Duodenal mucosa (tissue), 2 donors: ENCODE results near the gene FNDC7.
"Not testable (repeated sequence)": the region's sequence is repeated elsewhere in the genome, so short reads cannot be mapped to it uniquely, and the experiment has no call there.

Experiments
- H3K27ac ChIP-seq: one replicate; pipeline ENCODE4 v1.7.0; 2013; ENCODE audit warnings: low read depth, low read length
- H3K27me3 ChIP-seq, 2 donors: one replicate each; pipeline ENCODE4 v1.7.0; 2013; ENCODE audit warnings: low read length in 2 of 2, control low read depth in 1 of 2; ENCODE audit not compliant: insufficient read depth in 2 of 2, control insufficient read depth in 1 of 2
- H3K36me3 ChIP-seq, 2 donors: one replicate each; pipeline ENCODE4 v1.7.0; 2013; ENCODE audit warnings: low read length in 2 of 2, control low read depth in 1 of 2; ENCODE audit not compliant: insufficient read depth in 2 of 2, control insufficient read depth in 1 of 2
- H3K4me1 ChIP-seq, 2 donors: one replicate each; pipeline ENCODE4 v1.7.0; 2013; ENCODE audit warnings: low read length in 2 of 2, control low read depth in 1 of 2; ENCODE audit not compliant: insufficient read depth in 2 of 2, control insufficient read depth in 1 of 2
- H3K4me3 ChIP-seq, 2 donors: one replicate each; pipeline ENCODE4 v1.7.0; 2013; ENCODE audit warnings: low read length in 2 of 2, low read depth in 1 of 2
- H3K9ac ChIP-seq, 2 donors: one replicate each; pipeline ENCODE4 v1.7.0; 2013; ENCODE audit warnings: low read length in 2 of 2, low read depth in 1 of 2
- H3K9me3 ChIP-seq, 2 donors: one replicate each; pipeline ENCODE4 v1.7.0; 2013; ENCODE audit warnings: low read length in 2 of 2, control low read depth in 1 of 2; ENCODE audit not compliant: control insufficient read depth in 1 of 2

Gene FNDC7

GRCh38 chr1:108767708-108768107 lies 55.0 kb downstream of the FNDC7 start:
- no peaks in the 10 kb centered on the region for H3K9me3 ChIP-seq
- H3K4me3 ChIP-seq, result no peak overlapping the region
- no peaks in the 10 kb centered on the region for H3K27me3 ChIP-seq
- peaks cover 16 to 46% of the 10 kb centered on the region in 2 donors for H3K36me3 ChIP-seq
- H3K4me1 ChIP-seq, result no peaks in the 10 kb centered on the region
- H3K9ac ChIP-seq, result no peak overlapping the region
- no peak overlapping the region for H3K27ac ChIP-seq

- Histone ChIP-seq H3K36me3 (peaks cover 30 to 49% of the 10 kb centered on the region in 2 donors), H3K27ac (no peak overlapping the region), H3K27me3 (no peaks in the 10 kb centered on the region), H3K4me1 (no peaks in the 10 kb centered on the region), H3K9ac (no peak overlapping the region), H3K9me3 (no peaks in the 10 kb centered on the region), H3K4me3 (no peak overlapping the region)
These were observed 65.1 kb downstream of the FNDC7 start for GRCh38 chr1:108777839-108778238.

- Histone ChIP-seq H3K27ac (no peak overlapping the region), H3K9me3 (no peaks in the 10 kb centered on the region), H3K27me3 (no peaks in the 10 kb centered on the region), H3K9ac (no peak overlapping the region), H3K4me3 (no peak overlapping the region), H3K36me3 (peaks cover 31 to 55% of the 10 kb centered on the region in 2 donors), H3K4me1 (no peaks in the 10 kb centered on the region)
These were observed 66.7 kb downstream of the FNDC7 start for GRCh38 chr1:108779455-108779854.

DNA sequence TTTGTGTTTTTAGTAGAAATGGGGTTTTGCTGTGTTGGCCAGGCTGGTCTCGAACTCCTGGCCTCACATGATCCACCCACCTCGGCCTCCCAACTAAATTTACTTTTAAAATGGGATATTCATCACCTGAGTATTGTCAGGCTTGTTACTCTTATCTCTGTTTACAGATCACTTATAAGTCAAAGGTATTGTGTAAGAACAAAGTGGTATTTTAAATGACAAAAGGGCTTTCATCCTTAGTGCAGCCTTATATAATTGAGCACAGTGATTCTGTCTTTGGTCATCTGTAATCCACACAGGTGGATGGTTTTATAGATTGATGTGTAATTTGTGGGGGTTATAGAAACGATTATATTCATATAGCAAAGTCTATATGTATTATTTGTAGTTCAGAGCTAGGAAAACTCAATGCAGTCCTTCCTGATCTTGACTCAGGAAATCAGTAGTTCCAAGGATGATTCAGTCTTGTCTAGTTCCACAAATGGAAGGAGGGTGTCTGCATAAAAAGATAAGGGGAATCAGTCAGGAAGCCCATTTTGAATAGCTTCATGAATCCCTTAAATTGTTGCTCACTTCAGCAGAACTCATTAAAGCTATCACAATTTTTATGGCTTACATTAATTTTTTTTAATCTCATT lies 68.3 kb downstream of the FNDC7 start:
- H3K4me3 ChIP-seq, result no peak overlapping the region
- peaks cover 39 to 65% of the 10 kb centered on the region in 2 donors for H3K36me3 ChIP-seq
- no peak overlapping the region for H3K27ac ChIP-seq
- H3K4me1 ChIP-seq, result no peaks in the 10 kb centered on the region
- H3K9me3 ChIP-seq, result peaks cover 14% of the 10 kb centered on the region in 2 donors
- H3K9ac ChIP-seq, result no peak overlapping the region
- H3K27me3 ChIP-seq, result no peaks in the 10 kb centered on the region

GRCh38 chr1:108781575-108781944 lies 68.9 kb downstream of the FNDC7 start:
- not testable (repeated sequence) for H3K9ac ChIP-seq, H3K27ac ChIP-seq, H3K27me3 ChIP-seq, H3K4me3 ChIP-seq, H3K4me1 ChIP-seq
- Histone ChIP-seq H3K9me3 (peaks cover 15 to 16% of the 10 kb centered on the region in 2 donors), H3K36me3 (peaks cover 40 to 65% of the 10 kb centered on the region in 2 donors)

DNA sequence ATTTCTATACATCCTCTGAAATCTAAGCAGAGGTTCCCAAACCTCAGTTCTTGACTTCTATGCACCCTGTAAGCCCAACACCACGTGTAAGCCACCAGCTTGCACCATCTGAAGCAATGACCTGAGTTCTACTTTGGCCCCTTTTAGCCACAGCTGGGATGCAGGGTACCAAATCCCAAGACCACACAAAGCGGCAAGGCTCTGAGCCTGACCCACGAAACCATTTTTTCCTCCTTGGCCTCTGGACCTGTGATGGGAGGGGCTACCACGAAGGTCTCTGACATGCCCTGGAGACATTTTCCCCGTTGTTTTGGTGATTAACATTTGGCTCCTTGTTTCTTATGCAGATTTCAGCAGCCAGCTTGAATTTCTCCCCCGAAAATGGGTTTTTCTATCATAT lies 72.6 kb downstream of the FNDC7 start:
- Histone ChIP-seq H3K9me3 (peaks cover 15 to 16% of the 10 kb centered on the region in 2 donors), H3K27ac (no peak overlapping the region), H3K9ac (no peak overlapping the region), H3K4me3 (no peak overlapping the region), H3K36me3 (peaks cover 28 to 47% of the 10 kb centered on the region in 2 donors), H3K27me3 (no peaks in the 10 kb centered on the region), H3K4me1 (no peaks in the 10 kb centered on the region)

- Histone ChIP-seq H3K4me1 (no peaks in the 10 kb centered on the region), H3K9ac (no peak overlapping the region), H3K27ac (no peak overlapping the region), H3K4me3 (no peak overlapping the region), H3K27me3 (no peaks in the 10 kb centered on the region), H3K36me3 (peaks cover 28 to 47% of the 10 kb centered on the region in 2 donors), H3K9me3 (peaks cover 15 to 16% of the 10 kb centered on the region in 2 donors)
These were observed 73.2 kb downstream of the FNDC7 start for GRCh38 chr1:108785880-108786279.

GRCh38 chr1:108791790-108792189 lies 79.1 kb downstream of the FNDC7 start:
- H3K9ac ChIP-seq, result no peak overlapping the region
- peaks cover 14 to 32% of the 10 kb centered on the region in 2 donors for H3K36me3 ChIP-seq

More at GRCh38 chr1:108791790-108792189, 79.1 kb downstream of the FNDC7 start:
- Histone ChIP-seq H3K27me3 (no peaks in the 10 kb centered on the region), H3K4me1 (no peaks in the 10 kb centered on the region), H3K9me3 (peaks cover 6% of the 10 kb centered on the region in 2 donors), H3K27ac (no peak overlapping the region), H3K4me3 (no peak overlapping the region)
